ENCODE data around the gene THEMIS.

Gene THEMIS

DNA sequence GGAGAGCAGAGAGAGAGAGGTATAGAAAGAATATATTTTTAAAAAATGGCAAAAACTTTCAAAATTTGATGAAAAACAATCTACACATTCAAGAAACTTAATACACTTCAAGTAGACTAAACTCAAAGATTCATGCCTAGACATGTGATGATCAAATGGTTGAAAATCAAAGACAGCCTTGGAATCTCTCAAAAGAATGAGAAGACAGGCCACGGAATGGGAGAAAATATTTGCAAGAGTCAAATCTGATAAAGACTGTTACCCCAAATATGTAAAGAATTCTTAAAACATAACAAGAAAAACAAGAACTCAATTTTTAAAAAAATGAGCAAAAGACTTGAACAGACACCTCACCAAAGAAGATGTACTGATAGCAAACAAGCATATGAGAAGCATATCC lies 49.7 kb downstream of the THEMIS start:
- no peak for TF ChIP-seq CTCF (conservative IDR thresholded peaks at IDR 0.05; ENCODE audit: low read length)
- DNase-seq (ENCODE audit: low read depth) = peak; percentile 83
- H3K4me3 ChIP-seq (ENCODE audit: low read length) = no peak overlapping the region

DNA sequence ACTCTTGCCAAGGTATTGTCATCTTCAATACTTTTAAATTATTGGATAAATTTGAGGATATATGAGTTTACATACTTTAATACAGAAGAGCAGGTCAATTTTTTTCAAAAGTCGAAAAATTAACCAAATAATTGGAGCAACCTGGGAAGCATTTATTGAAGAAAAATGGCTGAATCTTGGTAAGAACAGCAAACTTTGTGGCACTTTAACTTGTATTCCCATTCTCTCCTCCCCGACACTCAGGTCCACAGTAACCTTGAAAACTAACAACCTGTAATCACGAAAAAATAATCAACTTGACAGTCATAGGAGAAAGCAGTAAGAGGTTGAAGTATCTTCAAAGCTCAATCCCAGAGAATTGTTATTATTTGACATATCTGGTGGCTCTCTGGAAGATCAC lies 55.6 kb downstream of the THEMIS start:
- DNase-seq (ENCODE audit: low read depth) = no peak
- H3K4me3 ChIP-seq (ENCODE audit: low read length) = no peak overlapping the region
- no peak for TF ChIP-seq CTCF (conservative IDR thresholded peaks at IDR 0.05; ENCODE audit: low read length)

DNA sequence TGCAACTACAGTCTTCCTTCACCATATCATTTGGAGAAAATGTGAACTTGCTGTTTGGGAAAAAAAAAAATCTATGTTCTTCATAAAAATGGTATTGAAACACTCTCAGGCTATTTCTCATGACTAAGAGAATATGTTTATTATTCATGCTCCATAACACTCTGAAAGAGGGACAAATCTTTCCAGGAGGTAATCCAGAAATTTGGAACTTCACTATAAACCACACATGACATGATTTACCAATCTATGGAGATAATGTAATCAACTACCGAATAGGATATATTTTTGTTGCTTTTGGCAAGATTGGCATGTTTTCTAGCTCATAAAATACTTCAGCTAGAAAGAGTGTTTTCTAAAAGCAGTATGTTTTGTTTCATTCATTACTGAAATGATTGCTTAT lies 56.3 kb downstream of the THEMIS start:
- DNase-seq (ENCODE audit: low read depth) = no peak
- TF ChIP-seq CTCF (conservative IDR thresholded peaks at IDR 0.05; ENCODE audit: low read length) = no peak

GRCh38 chr6:127843582-127843981 lies 57.3 kb downstream of the THEMIS start:
- no peak for DNase-seq (ENCODE audit: low read depth)
- no peak overlapping the region for H3K4me3 ChIP-seq (ENCODE audit: low read length)
- no peak for TF ChIP-seq CTCF (conservative IDR thresholded peaks at IDR 0.05; ENCODE audit: low read length)

More for the DNA sequence above, 56.3 kb downstream of the THEMIS start:
- no peak overlapping the region for H3K4me3 ChIP-seq (ENCODE audit: low read length)

GRCh38 chr6:127842562-127842961 lies 58.3 kb downstream of the THEMIS start:
- TF ChIP-seq CTCF (conservative IDR thresholded peaks at IDR 0.05; ENCODE audit: low read length) = no peak
- H3K4me3 ChIP-seq (ENCODE audit: low read length) = no peak overlapping the region
- no peak for DNase-seq (ENCODE audit: low read depth)

GRCh38 chr6:127841811-127842210 lies 59.0 kb downstream of the THEMIS start:
- no peak for TF ChIP-seq CTCF (conservative IDR thresholded peaks at IDR 0.05; ENCODE audit: low read length)
- H3K4me3 ChIP-seq (ENCODE audit: low read length) = no peak overlapping the region
- DNase-seq (ENCODE audit: low read depth) = no peak

DNA sequence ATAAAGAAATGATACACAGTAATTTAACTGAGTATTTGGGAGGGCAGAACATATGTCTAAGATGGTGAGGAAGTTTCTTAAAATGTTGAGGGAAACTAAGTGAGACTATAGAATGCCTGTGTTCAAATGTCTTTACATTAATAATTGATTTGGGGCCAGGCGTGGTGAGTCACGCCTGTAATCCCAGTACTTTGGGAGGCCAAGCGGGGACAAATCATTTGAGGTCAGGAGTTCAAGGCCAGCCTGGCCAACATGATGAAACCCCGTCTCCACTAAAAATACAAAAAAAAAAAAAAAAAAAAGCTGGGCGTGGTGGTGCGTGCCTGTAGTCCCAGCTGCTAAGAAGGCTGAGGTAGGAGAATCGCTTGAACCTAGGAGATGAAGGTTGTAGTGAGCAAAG lies 66.7 kb downstream of the THEMIS start:
- no peak for TF ChIP-seq CTCF (conservative IDR thresholded peaks at IDR 0.05; ENCODE audit: low read length)
- no peak for DNase-seq (ENCODE audit: low read depth)
- no peak overlapping the region for H3K4me3 ChIP-seq (ENCODE audit: low read length)

Measured in AG10803 (cell line).